SH-SY5Y (cell line): ENCODE data around the gene SMAD5.

ENCODE experiments used
- GATA2 ChIP-seq: IDR thresholded peaks from 2 replicates; pipeline ENCODE4 v1.6.1; 2011; ENCODE audit warnings: mild to moderate bottlenecking, low read depth, low read length
- GATA3 ChIP-seq: IDR thresholded peaks from 2 replicates; pipeline ENCODE4 v1.6.1; 2011; ENCODE audit warnings: low read depth, mild to moderate bottlenecking, low read length, moderate library complexity

GRCh38 chr5:136190904-136191303 lies 58.3 kb downstream of the SMAD5 start:
- TF ChIP-seq GATA2 (no peak), GATA3 (no peak)
